KMS-11 (cell line): Measurements from ENCODE around the gene NAA10.

Source experiments
- H2AFZ ChIP-seq: fragments of 200-600 bp; sonication (generic); 2 replicates; pipeline ENCODE4 v1.6.1; 2016; ENCODE audit warnings: antibody characterized with exemption, mixed run types, low read depth
- H3K27ac ChIP-seq: fragments of 200-600 bp; sonication (generic); 2 replicates; pipeline ENCODE4 v1.6.1; 2016; ENCODE audit warnings: mild to moderate bottlenecking, mixed run types
- H3K27me3 ChIP-seq: fragments of 200-600 bp; sonication (generic); 2 replicates; pipeline ENCODE4 v1.6.1; 2017; ENCODE audit warnings: mild to moderate bottlenecking, low read depth, mixed run types, moderate library complexity; ENCODE audit not compliant: insufficient read depth
- H3K36me3 ChIP-seq: fragments of 200-600 bp; sonication (generic); 2 replicates; pipeline ENCODE4 v1.6.1; 2017; ENCODE audit warnings: mild to moderate bottlenecking, mixed run types; ENCODE audit not compliant: insufficient read depth
- H3K4me1 ChIP-seq: fragments of 200-600 bp; sonication (generic); 2 replicates; pipeline ENCODE4 v1.6.1; 2016; ENCODE audit warnings: mild to moderate bottlenecking, low read depth, mixed run types; ENCODE audit not compliant: poor library complexity, severe bottlenecking
- H3K4me2 ChIP-seq: fragments of 200-600 bp; sonication (generic); 2 replicates; pipeline ENCODE4 v1.7.0; 2016; ENCODE audit warnings: mild to moderate bottlenecking, mixed run types
- H3K4me3 ChIP-seq: fragments of 200-600 bp; sonication (generic); IDR thresholded peaks from 2 replicates; pipeline ENCODE4 v1.6.1; 2017; ENCODE audit warnings: low read depth, low read length, mixed read lengths; ENCODE audit not compliant: insufficient read depth
- H3K79me2 ChIP-seq: fragments of 200-600 bp; sonication (generic); 2 replicates; pipeline ENCODE4 v1.6.1; 2016; ENCODE audit warnings: low read depth, mixed run types; ENCODE audit not compliant: insufficient read depth
- H3K9ac ChIP-seq: fragments of 200-600 bp; sonication (generic); 2 replicates; pipeline ENCODE4 v1.6.1; 2016; ENCODE audit warnings: mild to moderate bottlenecking, mixed run types
- H4K20me1 ChIP-seq: fragments of 200-600 bp; sonication (generic); 2 replicates; pipeline ENCODE4 v1.6.1; 2016; ENCODE audit warnings: mild to moderate bottlenecking, mixed run types; ENCODE audit not compliant: insufficient read depth
- CTCF ChIP-seq: fragments of 200-600 bp; sonication (generic); conservative IDR thresholded peaks from 2 replicates; pipeline ENCODE4 v1.6.1; 2017; ENCODE audit warnings: low read depth, mild to moderate bottlenecking, antibody characterized with exemption, low read length, moderate library complexity, mixed read lengths

The NAA10 gene

DNA sequence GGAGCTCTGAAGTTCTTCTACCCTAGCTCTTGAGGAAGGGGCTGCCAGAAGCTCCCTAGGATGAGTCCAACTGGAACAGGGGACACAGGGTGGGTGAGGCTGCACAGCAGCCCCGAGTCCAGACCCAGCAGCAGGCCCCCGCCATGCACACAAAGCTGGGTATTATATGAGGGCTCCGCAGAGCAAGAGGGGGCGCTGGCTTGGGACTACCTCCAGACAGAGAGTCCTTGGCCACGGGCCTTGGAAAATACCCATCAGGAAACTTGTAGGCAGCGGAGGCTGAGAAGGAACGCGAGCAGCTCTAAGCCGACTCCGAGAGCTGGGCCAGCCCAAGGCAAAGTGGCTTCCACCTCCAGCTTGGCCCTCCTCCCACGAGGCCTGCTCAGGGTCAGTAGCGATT is 28.7 kb upstream of the NAA10 start:
- Histone ChIP-seq H3K36me3 (peaks cover 3% of the 10 kb centered on the region; the same call in 1 of the 2 replicates), H3K4me2 (no peak overlapping the region), H4K20me1 (no peaks in the 10 kb centered on the region), H3K4me3 (no peak overlapping the region), H2AFZ (no peak overlapping the region), H3K9ac (no peak overlapping the region), H3K79me2 (peaks cover 60% of the 10 kb centered on the region), H3K4me1 (peaks cover 18% of the 10 kb centered on the region), H3K27ac (no peak overlapping the region), H3K27me3 (no peaks in the 10 kb centered on the region)
- TF ChIP-seq CTCF: no peak

DNA sequence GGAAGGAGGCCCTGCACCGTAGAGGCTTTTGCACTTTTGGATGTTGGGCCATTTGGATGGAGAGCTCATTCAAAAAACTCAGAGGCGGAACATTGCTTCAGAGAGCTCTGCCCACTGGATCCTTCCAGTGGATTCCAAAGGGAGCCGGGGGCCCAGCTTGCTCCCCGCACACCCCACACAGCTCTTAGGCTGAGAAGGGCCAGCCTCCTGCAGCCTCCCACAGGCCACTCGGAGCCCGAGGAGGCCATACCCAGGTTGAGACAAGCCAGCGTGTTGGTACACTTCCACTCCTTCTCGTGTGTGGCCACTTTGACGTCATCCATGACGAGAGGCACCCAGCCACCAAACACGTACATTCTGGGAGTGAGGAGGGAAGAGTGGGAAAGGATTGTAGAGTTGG is 26.5 kb upstream of the NAA10 start:
- Histone ChIP-seq H3K9ac (no peak overlapping the region), H3K36me3 (peaks cover 3% of the 10 kb centered on the region; the same call in 1 of the 2 replicates), H2AFZ (no peak overlapping the region), H3K27me3 (no peaks in the 10 kb centered on the region), H3K4me3 (no peak overlapping the region), H4K20me1 (no peaks in the 10 kb centered on the region), H3K4me1 (no peaks in the 10 kb centered on the region), H3K79me2 (peaks cover 37% of the 10 kb centered on the region), H3K4me2 (no peak overlapping the region), H3K27ac (no peak overlapping the region)
- TF ChIP-seq CTCF: no peak

- no peak overlapping the region for H2AFZ ChIP-seq
- peaks cover 32% of the 10 kb centered on the region for H3K79me2 ChIP-seq
- no peak overlapping the region for H3K9ac ChIP-seq
- peaks cover 3% of the 10 kb centered on the region; the same call in 1 of the 2 replicates for H3K36me3 ChIP-seq
- H3K4me1 ChIP-seq: no peaks in the 10 kb centered on the region
- no peaks in the 10 kb centered on the region for H4K20me1 ChIP-seq
- H3K4me3 ChIP-seq: no peak overlapping the region
- H3K4me2 ChIP-seq: no peak overlapping the region
- no peak for TF ChIP-seq CTCF
- no peak overlapping the region for H3K27ac ChIP-seq
- no peaks in the 10 kb centered on the region for H3K27me3 ChIP-seq
Observed at GRCh38 chrX:153960786-153961185, 25.9 kb upstream of the NAA10 start.

GRCh38 chrX:153960077-153960476 is 25.2 kb upstream of the NAA10 start:
- Histone ChIP-seq H2AFZ (no peak overlapping the region), H3K36me3 (peaks cover 3% of the 10 kb centered on the region; the same call in 1 of the 2 replicates), H3K27me3 (no peaks in the 10 kb centered on the region), H3K79me2 (peaks cover 25% of the 10 kb centered on the region), H4K20me1 (no peaks in the 10 kb centered on the region), H3K4me1 (no peaks in the 10 kb centered on the region), H3K4me3 (no peak overlapping the region), H3K9ac (no peak overlapping the region), H3K27ac (no peak overlapping the region), H3K4me2 (no peak overlapping the region)
- no peak for TF ChIP-seq CTCF

DNA sequence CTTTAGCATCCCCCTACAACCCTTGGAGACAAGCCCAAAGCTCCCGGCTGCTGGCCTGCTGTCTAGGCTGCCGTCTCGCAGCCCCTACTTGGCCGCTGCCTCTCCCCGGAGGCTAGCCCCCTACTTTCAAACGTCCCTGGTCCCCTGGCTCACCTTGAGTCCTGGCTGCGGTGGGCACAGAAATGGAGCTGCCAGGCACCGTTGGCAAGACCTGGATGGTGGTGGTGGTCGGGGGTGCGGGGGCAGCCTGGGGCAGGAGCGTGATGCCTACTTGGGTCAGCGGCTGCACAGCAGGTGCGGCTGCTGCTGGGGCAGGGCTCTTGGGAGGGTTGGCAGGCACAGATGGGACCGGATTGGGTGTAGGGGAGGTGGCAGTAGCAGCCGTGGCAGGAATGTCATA is 24.8 kb upstream of the NAA10 start:
- Histone ChIP-seq H2AFZ (no peak overlapping the region), H3K9ac (no peak overlapping the region), H3K27ac (no peak overlapping the region), H3K4me1 (no peaks in the 10 kb centered on the region), H4K20me1 (no peaks in the 10 kb centered on the region), H3K79me2 (peaks cover 21% of the 10 kb centered on the region; the same call in 1 of the 2 replicates), H3K27me3 (no peaks in the 10 kb centered on the region), H3K4me2 (no peak overlapping the region), H3K36me3 (peaks cover 3% of the 10 kb centered on the region; the same call in 1 of the 2 replicates), H3K4me3 (no peak overlapping the region)
- no peak for TF ChIP-seq CTCF
